HS-27A (cell line): ENCODE results near the gene CCM2.
"Not testable (repeated sequence)": the region's sequence is repeated elsewhere in the genome, so short reads cannot be mapped to it uniquely, and the experiment has no call there.

Experiments
- DNase-seq: peaks from one replicate; pipeline ENCODE4 v3.0.0-alpha.2; 2012; ENCODE audit warnings: low read depth, missing footprints

Gene CCM2

DNA sequence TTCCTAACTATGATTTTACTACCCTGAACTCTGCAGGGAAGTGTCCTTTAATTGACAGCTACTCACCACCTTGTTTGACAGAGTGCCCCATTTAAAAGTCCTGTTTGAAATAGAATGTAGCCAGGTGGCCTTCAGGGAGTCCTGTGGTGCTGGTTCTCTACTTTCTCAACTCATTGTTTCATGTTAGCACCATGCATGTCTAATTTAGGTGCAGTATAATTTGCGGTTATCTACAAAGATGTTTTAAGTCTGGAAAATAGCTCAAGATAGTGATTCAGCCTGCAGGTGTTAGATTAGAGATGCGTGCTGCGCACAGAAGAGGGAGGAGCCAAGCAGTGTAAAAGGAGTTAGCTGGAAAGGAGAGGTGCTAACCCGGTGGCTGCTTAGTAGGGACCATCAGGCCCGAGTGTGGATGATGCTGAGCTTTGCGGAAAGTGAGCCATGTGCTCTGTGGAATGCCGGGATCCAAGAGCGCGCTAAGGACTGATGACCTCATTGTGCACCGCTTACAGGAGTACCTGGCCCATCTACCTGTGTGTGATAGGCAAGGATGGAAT lies 1.2 kb downstream of the CCM2 start:
- DNase-seq, result no peak

GRCh38 chr7:45001826-45002225 lies 1.8 kb downstream of the CCM2 start:
- DNase-seq, result no peak

GRCh38 chr7:45003789-45004188 lies 3.8 kb downstream of the CCM2 start:
- DNase-seq, result no peak

DNA sequence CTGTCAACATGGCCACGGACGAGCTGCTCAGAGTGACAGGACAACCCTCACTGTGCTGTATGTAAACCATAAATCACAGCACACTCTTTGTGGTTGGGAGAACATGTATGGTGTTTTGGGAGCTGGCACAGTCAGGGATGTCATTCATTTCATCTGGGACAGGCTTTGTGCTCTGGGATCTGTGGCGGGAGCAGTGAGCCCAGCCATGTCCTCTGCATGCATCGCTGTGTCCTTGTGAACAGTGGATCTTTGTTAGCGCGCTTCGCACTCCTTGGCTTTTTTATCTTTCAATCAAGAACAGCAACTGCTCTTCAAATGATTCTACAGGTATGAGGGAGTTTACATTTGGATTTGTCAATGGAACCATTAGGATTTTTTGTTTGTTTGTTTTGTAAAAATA lies 7.1 kb downstream of the CCM2 start:
- DNase-seq, result no peak

- DNase-seq, result no peak
Observed at GRCh38 chr7:45007571-45008328, 7.7 kb downstream of the CCM2 start.

DNA sequence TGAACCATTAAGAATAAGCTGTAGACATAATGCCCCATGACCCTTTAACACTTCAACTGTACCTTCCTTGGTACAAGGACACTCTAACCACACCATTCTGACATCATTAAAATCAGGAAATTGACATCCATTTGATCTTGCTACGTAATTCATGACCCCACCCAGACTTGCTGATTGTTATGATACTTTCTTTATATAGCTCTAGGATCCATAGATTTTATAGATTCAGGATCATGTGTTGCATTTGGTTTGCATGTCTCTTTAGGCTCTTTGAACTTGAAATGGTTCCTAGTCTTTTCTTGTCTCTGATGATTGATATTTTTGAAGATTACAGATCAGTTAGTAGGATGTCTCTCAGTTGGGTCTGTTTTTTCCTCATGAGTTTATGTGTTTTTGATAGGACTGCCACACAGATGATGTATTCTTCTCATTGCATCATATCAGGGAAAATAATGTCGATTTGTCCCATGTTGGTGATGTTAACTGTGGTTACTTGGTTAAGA lies 13.5 kb downstream of the CCM2 start:
- no peak for DNase-seq

- no peak for DNase-seq
Observed at GRCh38 chr7:45015313-45015712, 15.3 kb downstream of the CCM2 start.

DNA sequence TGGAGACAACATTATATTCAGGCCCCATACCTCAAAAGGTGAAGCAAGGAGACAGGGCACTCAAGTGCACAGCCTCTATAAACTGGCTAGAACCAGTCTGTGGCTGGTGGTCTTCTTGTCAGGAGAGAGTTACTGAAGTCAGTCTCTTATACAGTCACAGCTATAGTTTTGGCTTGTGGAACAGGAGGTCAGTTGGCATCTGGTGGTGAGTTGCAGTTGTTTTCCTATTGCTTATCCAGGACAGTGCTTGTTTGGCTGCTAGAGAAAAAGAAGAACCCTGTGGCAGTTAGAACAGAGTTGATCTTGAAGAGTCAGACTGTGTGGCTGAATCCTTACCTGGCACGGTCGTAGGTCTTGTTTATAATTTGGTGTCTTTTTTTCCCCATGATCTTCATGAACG lies 17.3 kb downstream of the CCM2 start:
- DNase-seq, result no peak

DNA sequence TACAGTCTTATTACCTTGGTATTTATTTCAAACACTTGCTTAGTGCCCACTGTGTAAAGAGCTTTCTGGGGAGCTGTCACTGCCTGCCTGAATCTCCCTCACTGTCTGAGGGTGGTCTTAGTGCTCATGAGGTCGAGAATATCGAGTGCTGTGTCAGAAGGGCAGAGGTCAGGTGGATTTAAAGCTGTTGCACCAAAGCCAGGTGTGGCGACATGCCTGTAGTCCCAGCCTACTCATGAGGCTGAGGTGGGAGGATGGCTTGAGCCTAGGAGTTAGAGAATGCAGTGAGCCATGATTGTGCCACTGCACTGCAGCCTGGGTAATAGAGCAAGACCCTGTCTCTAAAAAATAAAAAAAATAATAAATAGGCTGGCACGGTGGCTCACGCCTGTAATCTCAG lies 20.9 kb downstream of the CCM2 start:
- DNase-seq, result no peak

GRCh38 chr7:45021604-45022296 lies 21.7 kb downstream of the CCM2 start:
- DNase-seq, result no peak

DNA sequence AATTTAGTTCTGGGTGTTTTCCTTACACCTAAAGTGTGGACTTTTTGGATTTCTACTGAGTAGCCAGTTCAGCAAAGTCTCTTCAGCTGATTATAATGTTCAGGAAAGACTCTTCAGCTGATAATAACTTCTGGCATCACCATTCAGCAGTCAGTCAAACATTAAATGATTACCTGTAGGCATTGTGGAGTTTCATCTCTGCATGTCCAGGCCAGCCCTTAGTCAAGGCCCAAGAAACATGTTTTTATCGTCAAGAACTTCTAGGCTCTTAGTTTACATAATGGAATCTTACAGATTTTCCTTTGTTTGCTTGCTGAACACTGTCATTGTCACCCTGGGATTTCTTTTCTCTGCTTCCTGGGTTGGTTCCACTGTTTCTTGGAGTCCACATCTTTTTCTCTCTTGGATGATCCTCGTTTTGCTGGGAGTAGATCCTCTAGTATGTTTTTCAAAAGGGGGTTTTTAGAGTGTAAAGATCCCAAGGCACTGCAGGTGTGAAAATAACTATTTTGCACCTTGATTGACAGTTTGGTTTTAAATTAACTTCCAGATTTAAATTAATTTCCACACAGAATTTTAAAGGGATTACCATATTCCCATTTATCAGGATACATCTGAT lies 24.2 kb downstream of the CCM2 start:
- no peak for DNase-seq

GRCh38 chr7:45025473-45025872 lies 25.5 kb downstream of the CCM2 start:
- DNase-seq, result not testable (repeated sequence)

- DNase-seq, result no peak
Observed at GRCh38 chr7:45026013-45026412, 26.0 kb downstream of the CCM2 start.

DNA sequence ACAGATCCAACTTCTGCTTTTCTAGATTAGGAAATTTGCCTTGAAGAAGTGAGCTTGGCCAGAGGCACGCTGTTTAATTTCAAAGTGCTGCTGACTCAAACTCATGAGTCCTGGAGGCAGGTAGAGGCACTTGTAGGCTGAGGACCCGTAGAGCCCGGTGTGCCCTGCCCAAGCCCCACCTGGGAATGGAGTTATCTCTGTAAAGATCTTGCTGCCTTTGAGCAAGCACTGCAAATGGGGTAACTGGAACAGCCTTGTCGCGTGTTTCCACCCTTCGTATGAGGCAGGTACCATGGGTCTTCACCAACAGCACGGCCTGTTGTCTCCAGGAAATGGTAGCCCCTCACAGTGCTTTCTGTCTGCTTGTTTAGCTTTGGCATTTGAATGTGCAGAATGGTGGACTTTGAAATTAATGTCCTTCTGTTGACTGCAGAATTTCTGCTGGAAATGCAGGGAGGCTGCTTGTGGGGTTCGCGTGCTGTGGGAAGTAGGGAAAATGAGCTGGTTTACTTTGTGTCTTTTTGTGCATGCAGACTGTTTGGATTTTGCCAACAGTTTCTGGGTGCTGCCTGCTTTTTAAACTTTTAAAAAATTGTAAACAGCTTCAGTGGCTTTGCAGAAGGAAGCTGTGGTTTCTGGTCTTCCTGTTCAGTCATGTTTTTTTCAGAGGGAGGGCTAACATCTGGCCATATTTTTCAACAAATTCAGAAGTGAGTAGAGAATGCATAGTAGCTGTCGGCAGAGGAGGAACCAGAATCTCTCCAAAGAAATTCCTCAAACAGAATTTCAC lies 27.2 kb downstream of the CCM2 start:
- no peak for DNase-seq

DNA sequence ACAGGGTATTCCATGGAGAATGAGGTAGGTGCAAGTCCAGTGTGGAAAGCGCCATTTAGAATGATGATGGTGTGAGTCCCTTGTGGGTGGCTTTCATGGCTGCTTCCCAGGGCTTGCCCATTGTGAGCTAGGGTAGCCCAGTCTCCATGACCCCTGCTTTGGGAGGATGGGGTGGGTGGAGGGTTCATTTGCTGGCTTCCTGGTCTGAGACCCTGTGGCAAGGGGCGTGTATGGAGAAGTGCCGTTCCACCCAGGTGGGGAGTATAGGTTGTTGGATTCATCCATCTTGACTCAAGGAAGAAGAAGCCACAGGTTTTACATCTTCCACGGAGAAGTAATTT lies 27.7 kb downstream of the CCM2 start:
- no peak for DNase-seq

GRCh38 chr7:45028138-45028919 lies 28.3 kb downstream of the CCM2 start:
- DNase-seq, result no peak

- no peak for DNase-seq
Observed at GRCh38 chr7:45028920-45029344, 28.9 kb downstream of the CCM2 start.

GRCh38 chr7:45031829-45032228 lies 31.8 kb downstream of the CCM2 start:
- DNase-seq, result no peak

GRCh38 chr7:45032421-45032820 lies 32.4 kb downstream of the CCM2 start:
- no peak for DNase-seq

- DNase-seq, result no peak
Observed at GRCh38 chr7:45033261-45033930, 33.4 kb downstream of the CCM2 start.

- no peak for DNase-seq
Observed at GRCh38 chr7:45033931-45034290, 33.9 kb downstream of the CCM2 start.
